Gastroesophageal sphincter (tissue), 4 donors: ENCODE results near the gene CCNY. TPM values are rescaled to one million over a fixed set of nuclear protein-coding genes. Genes with fewer than 3 reads are reported as not detected.
A peak's percentile ranks its signal among the peaks of the same experiment; 100 is the strongest.

Experiments
- ATAC-seq: fragments of 150-250 bp; one replicate; pipeline ENCODE4 v1.9.1; 2016; ENCODE audit warnings: mild to moderate bottlenecking, moderate library complexity
- H3K27ac ChIP-seq, 4 donors: fragments of 200-600 bp; sonication (generic) in 3 of 4; 1 replicate in 3 of 4; 2 replicates in 1 of 4; pipeline ENCODE4 v1.5.1; 2016 to 2019
- H3K27me3 ChIP-seq: fragments of 200-600 bp; sonication (generic); one replicate; pipeline ENCODE4 v1.5.1; 2019
- H3K36me3 ChIP-seq, 2 donors: fragments of 200-600 bp; sonication (generic); one replicate each; pipeline ENCODE4 v1.5.1; 2019; ENCODE audit warnings: control low read depth in 1 of 2
- H3K4me1 ChIP-seq, 3 donors: fragments of 200-600 bp; sonication (generic); 1 replicate in 2 of 3; 2 replicates in 1 of 3; pipeline ENCODE4 v1.5.1; 2016 to 2019; ENCODE audit warnings: control low read depth in 2 of 3
- H3K4me3 ChIP-seq, 2 donors: fragments of 200-600 bp; sonication (generic); one replicate each; pipeline ENCODE4 v1.5.1; 2019; ENCODE audit warnings: mild to moderate bottlenecking in 1 of 2, moderate library complexity in 1 of 2
- H3K9me3 ChIP-seq, 3 donors: fragments of 200-600 bp; sonication (generic); one replicate each; pipeline ENCODE4 v1.5.1; 2017 to 2019; ENCODE audit warnings: control low read depth in 2 of 3
- CTCF ChIP-seq, 4 experiments: fragments of 200-600 bp in 2 of 4; fragments of 450-650 bp in 2 of 4; sonication (generic) in 1 of 4; IDR thresholded peaks; one replicate each; pipeline ENCODE4 v1.5.1; 2017 to 2019; ENCODE audit warnings: antibody characterized with exemption in 4 of 4, mild to moderate bottlenecking in 2 of 4, moderate library complexity in 2 of 4
- EP300 ChIP-seq: sonication (generic); formaldehyde crosslinking; IDR thresholded peaks from one replicate; pipeline ENCODE4 v1.6.1; 2017; ENCODE audit warnings: antibody characterized with exemption, mild to moderate bottlenecking
- POLR2A ChIP-seq, 2 donors: fragments of 450-650 bp; IDR thresholded peaks; one replicate each; pipeline ENCODE4 v1.6.1; 2017; ENCODE audit warnings: antibody characterized with exemption in 2 of 2, mild to moderate bottlenecking in 2 of 2, moderate library complexity in 1 of 2
- POLR2AphosphoS5 ChIP-seq: sonication (generic); formaldehyde crosslinking; IDR thresholded peaks from one replicate; pipeline ENCODE4 v1.6.1; 2017; ENCODE audit warnings: antibody characterized with exemption
- WGBS, 2 donors: methylation state at CpG; one replicate each; pipeline ENCODE4 v1.1.5; 2018; ENCODE audit warnings: low coverage in 1 of 2; 5-methylcytosine and 5-hydroxymethylcytosine counted together
- total RNA-seq, 4 donors: library from RNA; depleted of rRNA; stranded (reverse); fragments of >200 nt; gene quantifications; one replicate each; pipeline ENCODE4 v1.1.0, GENCODE V29; 2016

Gene CCNY
- total RNA-seq, 4 donors from 2014 or later: 35.5 to 106 (median 63.2) TPM

- 75 to 93% methylated on average over 2 of the region's 2 CpGs for WGBS, 2 donors
Observed at GRCh38 chr10:35613107-35613440, 276.8 kb downstream of the CCNY start.

GRCh38 chr10:35613597-35614226 is 277.4 kb downstream of the CCNY start:
- H3K27ac ChIP-seq: no peak overlapping the region
- H3K4me1 ChIP-seq: no peaks in the 10 kb centered on the region
- H3K9me3 ChIP-seq: no peaks in the 10 kb centered on the region
- H3K4me3 ChIP-seq: no peak overlapping the region
- peaks cover 61% of the 10 kb centered on the region for H3K27me3 ChIP-seq
- H3K36me3 ChIP-seq: no peaks in the 10 kb centered on the region
- no peak for ATAC-seq
- WGBS, 2 donors: 40 to 43% methylated on average over 4 to 7 of the region's 8 CpGs
- TF ChIP-seq POLR2AphosphoS5 (no peak), EP300 (no peak), POLR2A (IDR thresholded peaks at IDR 0.05) (no peak), CTCF (IDR thresholded peaks at IDR 0.05) (peak in 1 of 4 experiments; percentile 26)

More at GRCh38 chr10:35613107-35613440, 276.8 kb downstream of the CCNY start:
- no peak for TF ChIP-seq POLR2A (IDR thresholded peaks at IDR 0.05)
- TF ChIP-seq CTCF (IDR thresholded peaks at IDR 0.05): no peak
- TF ChIP-seq POLR2AphosphoS5: no peak
- no peak for TF ChIP-seq EP300
- no peak for ATAC-seq
- peaks cover 68% of the 10 kb centered on the region for H3K27me3 ChIP-seq
- H3K27ac ChIP-seq: no peak overlapping the region
- no peaks in the 10 kb centered on the region for H3K9me3 ChIP-seq
- H3K4me3 ChIP-seq: no peak overlapping the region
- H3K4me1 ChIP-seq: peaks cover 0 to 4% (median 3%) of the 10 kb centered on the region in 3 donors
- no peaks in the 10 kb centered on the region for H3K36me3 ChIP-seq

GRCh38 chr10:35614312-35614711 is 278.0 kb downstream of the CCNY start:
- ATAC-seq: no peak
- Histone ChIP-seq H3K4me3 (no peak overlapping the region), H3K4me1 (no peaks in the 10 kb centered on the region), H3K36me3 (no peaks in the 10 kb centered on the region), H3K9me3 (no peaks in the 10 kb centered on the region), H3K27ac (no peak overlapping the region), H3K27me3 (peaks cover 55% of the 10 kb centered on the region)
- 43 to 59% methylated on average over 5 of the region's 5 CpGs for WGBS, 2 donors
- TF ChIP-seq POLR2A (IDR thresholded peaks at IDR 0.05): no peak
- no peak for TF ChIP-seq POLR2AphosphoS5
- TF ChIP-seq CTCF (IDR thresholded peaks at IDR 0.05): no peak
- no peak for TF ChIP-seq EP300

Other genes starting within 250 kb of the CCNY start
- 10 to 100 TPM; 15.9 to 28.5 (median 22.7) TPM for gene CUL2, start 246.2 kb upstream of the CCNY start, total RNA-seq
- gene CREM, start 209.7 kb upstream of the CCNY start, total RNA-seq: 10 to 100 TPM; 37.7 to 78.1 (median 47.1) TPM